CD8-positive, alpha-beta memory T cell (primary cell): ENCODE results near the gene FGD3. TPM values are rescaled to one million over a fixed set of nuclear protein-coding genes. Genes with fewer than 3 reads are reported as not detected.

Source experiments
- CTCF ChIA-PET: fragments of 350-600 bp; sonication (Branson Sonifier 250); formaldehyde crosslinking; loops from one replicate; lab custom pipeline; 2021; ENCODE audit warnings: antibody characterized with exemption; lab: Charles Lee
- POLR2A ChIA-PET: fragments of 350-600 bp; sonication (Branson Sonifier 250); formaldehyde crosslinking; loops from one replicate; lab custom pipeline; 2021; ENCODE audit warnings: antibody characterized with exemption; lab: Charles Lee
- DNase-seq, 5 donors: peaks; one replicate each; pipeline versions ENCODE4 v3.0.0 to v3.0.0-alpha.2; 2020 to 2022; ENCODE audit warnings: mixed read lengths in 1 of 5
- H3K27ac ChIP-seq: one replicate; pipeline ENCODE4 v1.7.0; 2013; ENCODE audit warnings: low read depth, mild to moderate bottlenecking, low read length, moderate library complexity
- H3K27me3 ChIP-seq: 2 replicates; pipeline ENCODE4 v1.7.0; 2013; ENCODE audit warnings: low read length, mild to moderate bottlenecking; ENCODE audit not compliant: insufficient read depth, poor library complexity, severe bottlenecking
- H3K36me3 ChIP-seq: 2 replicates; pipeline ENCODE4 v1.7.0; 2013; ENCODE audit warnings: mild to moderate bottlenecking, low read length, moderate library complexity; ENCODE audit not compliant: insufficient read depth
- H3K4me1 ChIP-seq: 2 replicates; pipeline ENCODE4 v1.7.0; 2013; ENCODE audit warnings: mild to moderate bottlenecking, low read length, moderate library complexity; ENCODE audit not compliant: insufficient read depth
- H3K4me3 ChIP-seq: 2 replicates; pipeline ENCODE4 v1.7.0; 2013; ENCODE audit warnings: mild to moderate bottlenecking, low read length
- H3K9me3 ChIP-seq: 2 replicates; pipeline ENCODE4 v1.7.0; 2013; ENCODE audit warnings: mild to moderate bottlenecking, low read length
- H3K27ac Mint-ChIP-seq, 8 donors: one replicate each; pipeline ENCODE4 v1.8.0; 2020 to 2021; ENCODE audit warnings: mixed read lengths in 8 of 8, mild to moderate bottlenecking in 6 of 8, inconsistent platforms in 3 of 8, moderate library complexity in 3 of 8
- H3K27me3 Mint-ChIP-seq, 2 donors: one replicate each; pipeline ENCODE4 v1.8.0; 2020 to 2021; ENCODE audit warnings: mixed read lengths in 2 of 2, mild to moderate bottlenecking in 1 of 2, moderate library complexity in 1 of 2
- H3K36me3 Mint-ChIP-seq, 3 donors: one replicate each; pipeline ENCODE4 v1.8.0; 2020 to 2021; ENCODE audit warnings: mixed read lengths in 3 of 3, inconsistent platforms in 1 of 3, mild to moderate bottlenecking in 1 of 3
- H3K4me1 Mint-ChIP-seq, 3 donors: one replicate each; pipeline ENCODE4 v1.8.0; 2020 to 2021; ENCODE audit warnings: mixed read lengths in 3 of 3, inconsistent platforms in 1 of 3, mild to moderate bottlenecking in 1 of 3
- H3K4me3 Mint-ChIP-seq, 7 donors: one replicate each; pipeline ENCODE4 v1.8.0; 2020 to 2021; ENCODE audit warnings: mixed read lengths in 7 of 7, mild to moderate bottlenecking in 6 of 7, moderate library complexity in 4 of 7, inconsistent platforms in 2 of 7
- H3K9me3 Mint-ChIP-seq, 5 donors: one replicate each; pipeline ENCODE4 v1.8.0; 2020 to 2022; ENCODE audit warnings: mixed read lengths in 5 of 5, mild to moderate bottlenecking in 3 of 5, moderate library complexity in 2 of 5, inconsistent platforms in 1 of 5
- polyA plus RNA-seq: library from polyadenylated mRNA; unstranded; fragments of 300-500 nt; fragmentation: Illumina TruSeq; gene quantifications from one replicate; pipeline ENCODE4 v1.2.3, GENCODE V29; 2021
- total RNA-seq, 2 experiments: library from RNA; stranded (reverse); gene quantifications; one replicate each; pipeline ENCODE4 v1.2.3, GENCODE V29; 2021

Gene FGD3
- total and polyA plus RNA-seq, 3 experiments from 2014 or later, result 54.6 to 134 (median 56.5) TPM

DNA sequence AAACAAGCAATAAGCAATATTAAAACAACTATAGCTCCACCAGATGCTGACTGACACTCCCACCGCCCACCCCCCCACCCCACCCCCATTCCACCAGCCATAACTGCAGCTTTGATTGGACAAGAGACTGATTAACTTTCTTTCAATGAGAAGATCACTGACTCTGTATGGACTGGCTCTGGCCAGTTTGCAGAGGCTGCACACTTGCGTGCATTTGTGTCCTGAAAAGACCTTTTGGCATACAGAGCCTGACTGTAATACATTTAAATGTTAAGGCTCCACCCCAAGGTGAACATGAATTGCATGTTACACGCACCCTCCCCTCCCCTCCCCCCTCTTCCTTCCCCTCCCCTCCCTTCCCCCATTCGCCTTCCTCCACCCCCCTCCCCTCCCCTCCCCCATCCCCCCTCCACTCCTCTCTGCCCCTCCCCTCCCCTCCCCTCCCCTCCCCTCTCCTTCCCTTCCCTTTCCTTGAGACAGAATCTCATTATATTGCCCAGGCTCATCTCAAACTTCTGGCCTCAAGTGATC is 31.1 kb downstream of the FGD3 start:
- no peak overlapping the region for H3K27ac ChIP-seq
- peak overlapping the region; percentile 6 to 76 (median 60) for H3K4me3 Mint-ChIP-seq
- H3K36me3 ChIP-seq, result peaks cover 37% of the 10 kb centered on the region
- H3K4me1 Mint-ChIP-seq, result peaks cover 65 to 90% (median 81%) of the 10 kb centered on the region in 3 donors
- peak overlapping the region; percentile 48 to 92 (median 72) for H3K27ac Mint-ChIP-seq
- H3K27me3 Mint-ChIP-seq, result no peaks in the 10 kb centered on the region
- no peaks in the 10 kb centered on the region for H3K9me3 Mint-ChIP-seq
- peaks cover 5 to 80% (median 19%) of the 10 kb centered on the region in 3 donors for H3K36me3 Mint-ChIP-seq
- no peaks in the 10 kb centered on the region for H3K9me3 ChIP-seq
- H3K27me3 ChIP-seq, result no peaks in the 10 kb centered on the region
- no peak overlapping the region for H3K4me3 ChIP-seq
- POLR2A ChIA-PET, result interaction anchor here (0.6 kb wide), 2 partner anchors 11 to 21 kb away, joined by 3 to 5 read pairs; no protein-coding TSS in a partner anchor
- DNase-seq, result no peak
- CTCF ChIA-PET, result no interaction called here
- H3K4me1 ChIP-seq, result peaks cover 76% of the 10 kb centered on the region

DNA sequence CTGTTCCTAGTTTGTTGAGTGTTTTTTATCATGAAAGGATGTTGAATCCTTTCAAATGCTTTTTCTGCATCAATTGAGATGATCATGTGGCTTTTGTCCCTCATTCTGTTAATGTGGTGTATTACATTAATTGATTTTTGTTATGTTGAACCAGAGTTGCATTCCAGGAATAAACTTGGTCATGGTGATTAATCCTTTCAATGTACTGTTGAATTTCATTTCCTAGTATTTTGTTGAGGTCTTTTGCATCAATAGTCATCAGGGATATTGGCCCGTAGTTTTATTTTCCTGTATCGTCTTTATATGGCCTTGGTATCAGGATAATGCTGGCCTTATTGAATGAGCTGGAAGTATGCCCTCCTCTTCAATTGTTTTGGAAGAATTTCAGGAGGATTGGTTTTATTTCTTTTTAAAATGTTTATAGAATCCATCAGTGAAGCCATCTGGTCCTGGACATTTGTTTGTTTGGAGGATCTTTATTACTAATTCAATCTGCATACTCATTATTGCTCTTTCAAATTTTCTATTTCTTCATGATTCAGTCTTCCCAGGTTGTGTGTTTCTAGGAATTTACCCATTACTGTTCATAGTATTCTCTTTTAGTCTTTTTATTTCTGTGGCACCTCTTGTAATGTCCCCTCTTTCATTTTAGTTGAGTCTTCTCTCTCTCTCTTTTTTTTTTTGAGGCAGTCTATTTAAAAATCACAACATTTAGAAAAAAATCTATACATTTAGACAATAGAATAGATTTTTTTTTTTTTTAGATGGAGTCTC is 32.1 kb downstream of the FGD3 start:
- H3K4me1 ChIP-seq, result peaks cover 73% of the 10 kb centered on the region
- peak overlapping the region; percentile 48 to 92 (median 72) for H3K27ac Mint-ChIP-seq
- no peaks in the 10 kb centered on the region for H3K27me3 ChIP-seq
- H3K4me1 Mint-ChIP-seq, result peaks cover 58 to 87% (median 80%) of the 10 kb centered on the region in 3 donors
- no peaks in the 10 kb centered on the region for H3K9me3 ChIP-seq
- peak overlapping the region; percentile 6 to 76 (median 61) for H3K4me3 Mint-ChIP-seq
- H3K27me3 Mint-ChIP-seq, result no peaks in the 10 kb centered on the region
- H3K36me3 ChIP-seq, result peaks cover 36% of the 10 kb centered on the region
- no peaks in the 10 kb centered on the region for H3K9me3 Mint-ChIP-seq
- CTCF ChIA-PET, result interaction anchor here (1.0 to 1.2 kb wide), 3 partner anchors 24 to 85 kb away, joined by 3 to 6 read pairs (median 3); no protein-coding TSS in a partner anchor
- H3K36me3 Mint-ChIP-seq, result peaks cover 15 to 81% (median 24%) of the 10 kb centered on the region in 3 donors
- H3K27ac ChIP-seq, result no peak overlapping the region
- no peak for DNase-seq
- POLR2A ChIA-PET, result interaction anchor here (0.6 to 1.4 kb wide), 3 partner anchors 16 to 23 kb away, joined by 3 to 8 read pairs (median 6); no protein-coding TSS in a partner anchor
- peak overlapping the region; percentile 2 for H3K4me3 ChIP-seq

DNA sequence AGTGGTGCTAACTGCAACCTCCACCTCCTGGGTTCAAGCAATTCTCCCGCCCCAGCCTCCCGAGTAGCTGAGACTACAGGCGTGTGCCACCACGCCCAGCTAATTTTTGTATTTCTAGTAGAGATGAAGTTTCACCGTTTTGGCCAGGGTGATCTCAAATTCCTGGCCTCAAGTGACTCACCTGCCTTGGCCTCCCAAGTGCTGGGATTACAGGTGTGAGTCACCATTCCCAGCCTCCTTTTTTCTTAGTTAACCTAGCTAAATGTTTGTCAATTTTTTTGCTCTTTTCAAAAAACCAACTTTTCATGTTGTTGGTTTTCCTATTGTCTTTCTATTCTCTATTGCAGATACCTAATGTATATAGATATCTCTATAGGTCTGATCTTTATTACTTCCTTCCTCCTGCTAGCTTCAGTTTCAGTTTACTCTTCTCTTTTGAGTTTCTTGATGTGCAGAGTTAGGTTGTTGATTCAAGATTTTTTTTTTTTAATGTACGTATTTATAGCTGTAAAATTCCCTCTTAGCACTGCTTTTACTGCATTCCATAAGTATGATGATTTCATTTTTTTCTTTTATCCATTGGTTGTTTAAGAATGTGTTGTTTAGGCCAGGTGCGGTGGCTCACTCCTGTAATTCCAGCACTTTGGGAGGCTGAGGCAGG is 32.9 kb downstream of the FGD3 start:
- no peaks in the 10 kb centered on the region for H3K9me3 ChIP-seq
- DNase-seq, result no peak
- peaks cover 15 to 76% (median 23%) of the 10 kb centered on the region in 3 donors for H3K36me3 Mint-ChIP-seq
- no peaks in the 10 kb centered on the region for H3K9me3 Mint-ChIP-seq
- ChIA-PET CTCF (interaction anchor here (1.0 to 1.4 kb wide), 5 partner anchors 13 to 129 kb away, joined by 3 to 6 read pairs (median 4); no protein-coding TSS in a partner anchor), POLR2A (interaction anchor here (0.6 to 1.4 kb wide), 3 partner anchors 17 to 82 kb away, joined by 3 to 6 read pairs (median 3); no protein-coding TSS in a partner anchor)
- peaks cover 59 to 88% (median 80%) of the 10 kb centered on the region in 3 donors for H3K4me1 Mint-ChIP-seq
- H3K4me3 ChIP-seq, result no peak overlapping the region
- H3K27ac Mint-ChIP-seq, result peak overlapping the region; percentile 48 to 92 (median 79)
- no peak overlapping the region for H3K27ac ChIP-seq
- no peaks in the 10 kb centered on the region for H3K27me3 ChIP-seq
- H3K36me3 ChIP-seq, result peaks cover 32% of the 10 kb centered on the region
- no peaks in the 10 kb centered on the region for H3K27me3 Mint-ChIP-seq
- peak overlapping the region; percentile 47 to 76 (median 61) for H3K4me3 Mint-ChIP-seq
- peaks cover 73% of the 10 kb centered on the region for H3K4me1 ChIP-seq

DNA sequence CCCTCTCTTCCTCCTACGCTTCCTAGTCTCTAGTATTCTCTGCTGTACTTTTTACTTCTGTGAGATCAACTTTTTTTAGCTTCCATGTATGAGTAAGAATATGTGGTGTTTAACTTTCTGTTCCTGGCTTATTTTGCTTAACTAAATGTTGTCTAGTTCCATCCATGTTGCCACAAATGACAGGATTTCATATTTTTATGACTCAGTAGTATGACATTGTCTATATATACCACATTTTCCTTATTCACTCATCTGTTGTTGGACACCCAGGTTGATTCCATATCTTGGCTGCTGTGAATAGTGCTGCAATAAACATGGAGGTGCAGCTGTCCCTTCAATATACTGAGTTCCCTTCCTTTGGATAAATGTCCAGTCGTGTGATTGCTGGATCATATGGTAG is 34.8 kb downstream of the FGD3 start:
- H3K4me1 Mint-ChIP-seq, result peaks cover 64 to 88% (median 84%) of the 10 kb centered on the region in 3 donors
- peak overlapping the region; percentile 12 to 92 (median 31) for H3K27ac Mint-ChIP-seq
- ChIA-PET CTCF (interaction anchor here (1.2 kb wide), 1 partner anchor 22 kb away, joined by 3 read pairs; no protein-coding TSS in a partner anchor), POLR2A (interaction anchor here (0.8 kb wide), 1 partner anchor 16 kb away, joined by 3 read pairs; no protein-coding TSS in a partner anchor)
- Histone ChIP-seq H3K27ac (no peak overlapping the region), H3K4me1 (peaks cover 72% of the 10 kb centered on the region), H3K27me3 (no peaks in the 10 kb centered on the region), H3K9me3 (no peaks in the 10 kb centered on the region), H3K36me3 (peaks cover 18% of the 10 kb centered on the region), H3K4me3 (no peak overlapping the region)
- no peaks in the 10 kb centered on the region for H3K9me3 Mint-ChIP-seq
- peaks cover 17 to 72% (median 26%) of the 10 kb centered on the region in 3 donors for H3K36me3 Mint-ChIP-seq
- no peaks in the 10 kb centered on the region for H3K27me3 Mint-ChIP-seq
- DNase-seq, result no peak
- peak overlapping the region in 2 of 7 donors; percentile 3 to 9 for H3K4me3 Mint-ChIP-seq

DNA sequence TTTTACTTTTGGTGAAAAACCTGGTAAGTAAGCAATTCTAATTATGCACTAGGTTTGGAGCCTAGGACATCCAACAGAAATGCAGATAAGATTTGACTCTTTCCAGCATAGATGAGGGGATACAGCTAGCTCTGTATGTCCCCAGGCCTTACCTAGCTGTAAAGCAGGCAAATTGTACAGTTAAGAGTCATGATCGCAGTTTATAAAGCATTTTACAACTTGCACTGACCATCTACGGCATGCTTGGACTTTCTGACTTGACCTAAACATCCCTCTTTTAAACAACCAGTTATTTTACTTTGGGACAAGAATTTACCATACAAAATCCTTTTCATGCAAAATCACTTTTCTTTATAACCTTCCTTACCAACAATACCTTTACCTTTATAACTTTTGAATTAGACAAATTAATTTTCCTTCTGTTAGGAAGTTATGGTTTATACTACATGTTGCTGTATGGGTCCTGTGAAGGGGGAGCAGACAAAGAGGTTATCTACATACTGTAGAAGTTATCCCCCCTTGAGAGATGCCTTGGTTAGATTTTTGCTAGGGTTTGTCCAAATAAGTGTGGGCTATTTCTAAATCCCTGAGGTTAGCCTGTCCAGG is 36.8 kb downstream of the FGD3 start:
- peaks cover 11% of the 10 kb centered on the region for H3K36me3 ChIP-seq
- POLR2A ChIA-PET, result interaction anchor here (0.7 to 1.5 kb wide), 3 partner anchors 20 to 139 kb away, joined by 4 to 6 read pairs (median 4); no protein-coding TSS in a partner anchor
- H3K4me1 Mint-ChIP-seq, result peaks cover 69 to 88% (median 87%) of the 10 kb centered on the region in 3 donors

DNA sequence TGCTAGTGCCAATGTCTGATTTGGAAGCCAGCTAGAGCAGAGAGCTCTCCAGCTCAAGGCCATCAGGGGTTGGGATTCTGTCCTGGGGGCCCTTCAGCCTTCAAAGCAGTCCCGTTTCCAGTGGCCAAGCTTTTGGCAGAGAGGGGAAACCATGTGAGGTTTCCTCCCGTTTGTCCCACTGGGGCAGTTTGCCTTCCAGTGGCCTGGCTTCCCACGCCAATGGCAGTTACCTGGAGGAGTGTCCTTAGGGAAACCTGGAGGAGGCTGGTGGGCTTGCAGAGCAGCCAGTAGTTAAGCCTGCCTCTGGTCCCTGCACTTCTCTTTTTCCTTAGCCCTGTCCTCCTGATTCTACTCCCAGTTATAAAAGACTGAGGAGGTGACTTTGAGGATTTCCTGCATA is 37.7 kb downstream of the FGD3 start:
- peaks cover 73% of the 10 kb centered on the region for H3K4me1 ChIP-seq
- H3K27me3 ChIP-seq, result no peaks in the 10 kb centered on the region

More for the DNA sequence above, 36.8 kb downstream of the FGD3 start:
- Mint-ChIP-seq H3K9me3 (no peaks in the 10 kb centered on the region), H3K4me3 (no peak overlapping the region), H3K27me3 (no peaks in the 10 kb centered on the region), H3K27ac (peak overlapping the region; percentile 64 to 90 (median 76)), H3K36me3 (peaks cover 15 to 73% (median 24%) of the 10 kb centered on the region in 3 donors)
- Histone ChIP-seq H3K27me3 (no peaks in the 10 kb centered on the region), H3K9me3 (no peaks in the 10 kb centered on the region), H3K27ac (no peak overlapping the region), H3K4me3 (no peak overlapping the region), H3K4me1 (peaks cover 76% of the 10 kb centered on the region)
- no peak for DNase-seq
- CTCF ChIA-PET, result interaction anchor here (1.5 kb wide), 1 partner anchor 20 kb away, joined by 5 read pairs; no protein-coding TSS in a partner anchor

More for the DNA sequence above, 37.7 kb downstream of the FGD3 start:
- POLR2A ChIA-PET, result interaction anchor here (1.5 kb wide), 1 partner anchor 21 kb away, joined by 4 read pairs; no protein-coding TSS in a partner anchor
- Histone ChIP-seq H3K9me3 (no peaks in the 10 kb centered on the region), H3K27ac (no peak overlapping the region), H3K36me3 (peaks cover 11% of the 10 kb centered on the region), H3K4me3 (no peak overlapping the region)
- DNase-seq, result no peak
- H3K4me1 Mint-ChIP-seq, result peaks cover 70 to 88% (median 87%) of the 10 kb centered on the region in 3 donors
- H3K4me3 Mint-ChIP-seq, result no peak overlapping the region
- peak overlapping the region in 5 of 8 donors; percentile 52 to 98 (median 79) for H3K27ac Mint-ChIP-seq
- H3K9me3 Mint-ChIP-seq, result no peaks in the 10 kb centered on the region
- CTCF ChIA-PET, result interaction anchor here (1.5 to 2.2 kb wide), 2 partner anchors 19 to 22 kb away, joined by 5 to 6 read pairs; no protein-coding TSS in a partner anchor
- no peaks in the 10 kb centered on the region for H3K27me3 Mint-ChIP-seq
- H3K36me3 Mint-ChIP-seq, result peaks cover 15 to 73% (median 22%) of the 10 kb centered on the region in 3 donors
